NCI-H1092 (cell line): Measurements from ENCODE around the gene LRRIQ3.

Experiments used
- DNase-seq: peaks from one replicate; lab custom pipeline; 2025; lab: John Stamatoyannopoulos, UW

The LRRIQ3 gene

DNA sequence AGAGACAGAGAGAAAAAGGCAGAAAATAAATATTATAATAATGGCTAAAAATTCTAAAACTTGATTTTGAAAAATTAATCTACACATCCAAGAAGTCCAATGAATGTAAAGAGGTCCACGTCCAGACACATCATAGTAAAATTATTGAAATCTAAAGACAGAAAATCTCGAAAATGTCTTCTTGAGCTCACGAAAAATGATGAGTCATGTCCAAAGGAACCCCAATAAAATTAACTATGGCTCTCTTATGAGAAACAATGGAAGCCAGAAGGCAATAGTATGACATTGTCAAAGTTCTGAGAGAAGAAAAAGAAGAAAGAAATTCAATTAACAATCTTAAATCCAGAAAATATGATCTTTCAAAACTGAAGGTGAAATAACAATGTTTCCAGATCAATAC is 84.6 kb downstream of the LRRIQ3 start:
- no peak for DNase-seq

- DNase-seq: no peak
These were observed 90.6 kb downstream of the LRRIQ3 start for GRCh38 chr1:74107394-74107793.

DNA sequence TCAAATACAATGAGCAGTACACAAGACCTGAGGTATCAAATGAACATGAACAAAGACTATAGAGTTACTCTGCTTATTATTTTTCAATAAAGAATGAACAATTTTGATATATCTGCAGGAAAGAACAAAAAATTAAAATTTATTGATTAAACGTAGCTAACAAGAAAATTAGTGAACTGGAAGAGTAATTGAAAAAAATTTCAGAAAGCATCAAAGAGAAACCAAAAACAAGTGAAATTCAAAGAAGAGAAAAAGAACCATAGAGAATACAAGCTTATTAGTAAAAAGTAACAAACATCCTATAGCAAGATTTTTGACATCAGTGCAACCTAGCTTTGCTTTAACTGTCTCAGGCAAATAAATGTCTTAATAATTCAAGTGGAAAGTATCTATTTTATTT is 106.6 kb downstream of the LRRIQ3 start:
- no peak for DNase-seq

- DNase-seq: no peak
These were observed 114.8 kb downstream of the LRRIQ3 start for GRCh38 chr1:74083128-74083527.

DNA sequence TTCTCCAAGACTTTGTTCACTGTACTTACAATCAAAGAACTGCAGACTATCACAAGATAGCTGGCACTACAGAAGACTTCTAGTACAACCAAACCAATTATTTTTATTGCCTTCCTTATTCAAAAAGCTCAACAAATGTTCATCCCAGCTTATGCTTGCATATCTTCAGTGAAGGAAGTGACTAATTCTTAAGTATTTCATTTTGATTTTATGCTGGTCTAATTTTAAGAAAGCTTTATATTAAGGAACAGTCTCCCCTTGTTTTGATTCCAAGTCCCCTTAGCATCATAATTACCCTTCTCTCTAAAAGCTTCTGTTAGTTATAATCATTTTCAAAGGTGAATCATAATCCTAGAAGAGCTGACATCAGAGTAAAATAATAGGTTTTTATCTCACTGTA is 132.9 kb downstream of the LRRIQ3 start:
- no peak for DNase-seq

- DNase-seq: no peak
These were observed 140.3 kb downstream of the LRRIQ3 start for GRCh38 chr1:74057719-74058118.

DNA sequence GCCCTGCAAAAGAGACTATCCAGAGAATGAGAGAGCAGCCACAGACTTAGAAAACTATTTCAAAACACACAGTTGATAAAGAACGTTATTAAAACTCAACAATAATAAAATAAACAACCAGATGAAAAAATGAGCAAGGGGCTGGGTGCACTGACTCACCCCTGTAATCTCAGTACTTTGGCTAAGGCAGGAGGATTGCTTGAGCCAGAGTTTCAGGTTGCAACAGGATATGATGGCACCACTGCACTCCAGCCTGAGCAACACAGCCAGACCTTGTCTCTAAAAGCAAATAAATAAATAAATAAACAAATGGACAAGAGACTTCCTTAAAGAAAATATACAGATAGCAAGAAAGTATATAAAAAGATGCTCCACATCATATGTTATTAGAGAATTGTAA is 144.6 kb downstream of the LRRIQ3 start:
- no peak for DNase-seq

GRCh38 chr1:74050386-74050785 is 147.6 kb downstream of the LRRIQ3 start:
- no peak for DNase-seq

- DNase-seq: no peak
These were observed 159.9 kb downstream of the LRRIQ3 start for GRCh38 chr1:74038042-74038441.

- no peak for DNase-seq
These were observed 185.4 kb downstream of the LRRIQ3 start for GRCh38 chr1:74012583-74012982.

DNA sequence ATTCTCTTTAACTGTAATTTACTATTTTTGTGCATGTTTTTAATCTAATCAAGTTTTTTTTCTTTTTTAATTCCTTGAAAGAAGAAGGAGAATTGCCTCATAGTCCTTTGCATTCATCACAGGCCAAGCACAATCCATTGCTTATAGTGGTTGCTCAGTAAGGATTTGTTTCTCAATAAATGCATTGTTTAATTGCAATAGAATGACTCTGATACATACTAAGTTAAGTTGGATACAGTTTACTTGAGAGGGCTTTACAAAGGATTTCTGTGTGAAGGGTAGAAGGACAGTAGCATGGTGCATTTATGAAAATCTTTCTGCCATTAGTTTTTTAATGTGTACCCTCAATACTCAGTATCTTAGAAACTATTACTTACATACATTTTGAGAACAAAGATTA is 186.2 kb downstream of the LRRIQ3 start:
- DNase-seq: no peak

GRCh38 chr1:74010206-74010605 is 187.8 kb downstream of the LRRIQ3 start:
- no peak for DNase-seq

DNA sequence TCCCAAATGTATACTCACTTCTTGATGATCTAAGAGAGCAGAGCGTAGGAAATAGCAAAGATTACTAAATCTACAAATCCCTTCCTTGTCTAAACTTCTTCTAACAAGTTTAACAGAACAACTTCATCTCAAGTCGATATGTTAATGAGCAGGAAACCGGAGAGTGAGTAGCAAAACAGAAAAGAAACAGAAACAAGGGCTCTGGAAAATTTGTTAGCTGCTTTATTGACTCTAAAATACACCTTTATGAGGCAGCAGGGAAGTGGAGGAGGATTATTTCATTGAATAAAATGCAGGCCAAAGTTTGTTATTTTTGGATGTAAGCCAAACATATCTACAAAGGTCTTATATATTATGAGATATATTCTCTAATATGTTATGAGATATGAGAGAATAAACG is 192.4 kb downstream of the LRRIQ3 start:
- no peak for DNase-seq

- no peak for DNase-seq
These were observed 194.2 kb downstream of the LRRIQ3 start for GRCh38 chr1:74003806-74004205.

DNA sequence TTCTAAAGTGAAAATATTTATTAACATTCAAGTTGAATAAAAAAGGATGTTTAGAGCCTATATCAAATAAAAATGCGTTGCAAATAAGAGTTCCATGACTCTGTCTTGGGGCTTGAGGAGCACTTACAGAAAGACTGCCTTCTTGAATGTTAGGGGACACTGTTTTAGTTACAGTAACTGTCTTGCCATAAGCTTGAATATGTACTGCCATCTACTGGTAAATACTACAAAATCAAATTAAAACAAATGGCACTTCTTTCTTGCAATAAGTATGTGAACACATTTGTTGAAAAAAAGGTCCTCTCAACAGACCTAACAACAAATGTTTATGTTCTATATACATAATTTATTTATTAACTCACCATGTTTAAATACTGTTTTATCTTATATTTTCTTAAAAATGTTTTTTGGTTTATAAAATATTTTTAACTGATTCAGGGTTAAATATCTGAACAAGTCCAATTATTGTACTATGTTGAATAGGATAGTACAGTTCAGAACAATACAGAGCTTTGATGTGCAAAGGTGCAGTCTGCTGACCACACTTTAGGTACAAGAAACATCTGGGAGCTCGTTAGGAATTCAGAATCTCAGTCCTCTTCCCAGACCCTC is 199.5 kb downstream of the LRRIQ3 start:
- DNase-seq: peak; percentile 3

DNA sequence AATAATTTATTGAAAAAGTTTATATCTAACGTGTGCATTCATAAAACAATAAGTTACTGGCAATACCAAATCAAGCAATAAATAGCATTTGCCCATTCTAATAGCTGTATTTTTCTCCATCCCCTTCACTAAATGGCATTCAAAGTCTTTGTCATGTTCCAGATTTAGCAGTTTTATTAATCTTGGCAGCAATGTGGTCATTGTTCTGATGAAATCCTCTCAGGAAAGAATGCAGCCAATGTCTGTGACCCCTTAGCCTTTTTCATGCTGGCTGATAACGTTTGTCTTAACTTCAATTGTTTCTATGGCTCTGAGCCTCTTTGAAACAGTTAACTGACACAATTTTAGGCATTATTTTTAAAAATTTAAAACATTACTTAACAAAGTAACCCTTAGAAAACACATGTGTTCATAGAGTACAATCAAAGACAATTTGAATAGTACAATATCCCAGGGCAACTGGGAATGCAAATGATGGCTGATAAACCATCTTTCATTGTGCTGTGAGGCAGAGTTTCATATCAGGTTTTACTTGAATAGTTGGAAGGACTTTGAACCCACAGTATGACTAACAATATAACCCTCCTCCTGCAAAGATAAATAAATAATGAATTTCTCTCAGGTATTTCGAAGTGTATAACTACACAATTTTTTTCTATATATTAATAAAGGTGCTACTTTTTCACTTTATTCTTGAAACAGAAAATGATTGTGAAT is 217.5 kb downstream of the LRRIQ3 start:
- no peak for DNase-seq

GRCh38 chr1:73979684-73980083 is 218.3 kb downstream of the LRRIQ3 start:
- no peak for DNase-seq

GRCh38 chr1:73978964-73979363 is 219.0 kb downstream of the LRRIQ3 start:
- DNase-seq: no peak
